Stomach (tissue), 9 donors: ENCODE measurements around the gene PROB1. TPM values are rescaled to one million over a fixed set of nuclear protein-coding genes. Genes with fewer than 3 reads are reported as not detected.
"Not testable (repeated sequence)": the region's sequence is repeated elsewhere in the genome, so short reads cannot be mapped to it uniquely, and the experiment has no call there.

ENCODE experiments used
- DNase-seq, 2 donors: peaks; one replicate each; pipeline versions ENCODE4 v3.0.0 to v3.0.0-alpha.2; 2013 to 2019
- H3K27ac ChIP-seq, 5 donors: fragments of 200-600 bp in 4 of 5; sonication (generic) in 4 of 5; one replicate each; pipeline ENCODE4 v1.5.1; 2013 to 2019; ENCODE audit warnings: mild to moderate bottlenecking in 1 of 5, moderate library complexity in 1 of 5
- H3K27me3 ChIP-seq, 3 donors: fragments of 200-600 bp; sonication (generic); one replicate each; pipeline ENCODE4 v1.5.1; 2017 to 2019; ENCODE audit warnings: mixed run types in 1 of 3
- H3K36me3 ChIP-seq, 4 donors: fragments of 200-600 bp; sonication (generic); 1 replicate in 3 of 4; 2 replicates in 1 of 4; pipeline ENCODE4 v1.5.1; 2016 to 2019
- H3K4me1 ChIP-seq, 4 donors: fragments of 200-600 bp; sonication (generic); one replicate each; pipeline ENCODE4 v1.5.1; 2016 to 2019
- H3K4me3 ChIP-seq, 4 donors: fragments of 200-600 bp; sonication (generic) in 3 of 4; one replicate each; pipeline ENCODE4 v1.5.1; 2016 to 2019; ENCODE audit warnings: mild to moderate bottlenecking in 1 of 4
- H3K9me3 ChIP-seq, 4 donors: fragments of 200-600 bp; sonication (generic); one replicate each; pipeline ENCODE4 v1.5.1; 2016 to 2019
- CTCF ChIP-seq, 7 experiments: fragments of 450-650 bp in 4 of 7; fragments of 200-600 bp in 3 of 7; sonication (generic) in 3 of 7; IDR thresholded peaks; one replicate each; pipeline ENCODE4 v1.5.1; 2016 to 2019; ENCODE audit warnings: antibody characterized with exemption in 7 of 7, control low read depth in 2 of 7, mild to moderate bottlenecking in 1 of 7
- EP300 ChIP-seq: sonication (generic); formaldehyde crosslinking; IDR thresholded peaks from one replicate; pipeline ENCODE4 v1.6.1; 2017; ENCODE audit warnings: antibody characterized with exemption
- POLR2A ChIP-seq, 4 donors: fragments of 450-650 bp; IDR thresholded peaks; one replicate each; pipeline ENCODE4 v1.6.1; 2016; ENCODE audit warnings: antibody characterized with exemption in 4 of 4, control low read depth in 2 of 4, mild to moderate bottlenecking in 1 of 4, moderate library complexity in 1 of 4
- POLR2AphosphoS5 ChIP-seq, 3 donors: sonication (generic); formaldehyde crosslinking; IDR thresholded peaks; one replicate each; pipeline ENCODE4 v1.6.1; 2016; ENCODE audit warnings: antibody characterized with exemption in 3 of 3
- WGBS, 5 donors: extraction: QIAGEN DNeasy Blood & Tissue Kit in 3 of 5; methylation state at CpG; one replicate each; pipeline versions ENCODE4 v1.1.5 to v1.1.7; 2013 to 2018; 5-methylcytosine and 5-hydroxymethylcytosine counted together
- intact Hi-C: fragments of 100-400 bp; cut with DNase I; formaldehyde crosslinking; loops from one replicate; pipeline ENCODE4 v1.15.1; 2023; ENCODE audit warnings: low total_unique reads
- polyA plus RNA-seq, 3 donors: library from polyadenylated mRNA; stranded (reverse); fragments of 200-250 nt; gene quantifications; one replicate each; pipeline ENCODE4 v1.2.3, GENCODE V29; 2013
- total RNA-seq, 5 donors: library from RNA; depleted of rRNA; stranded (reverse); fragments of >200 nt; gene quantifications; one replicate each; pipeline versions ENCODE4 v1.1.0 to v1.2.3, GENCODE V29; 2014 to 2016
- donor health status: healthy with polysubstance abuse.
- donor health status: Bipolar disorder and iron deficiency.
- donor health status: healthy.

The PROB1 gene
- total and polyA plus RNA-seq, 8 donors, result 0.55 to 0.89 (median 0.73) TPM; not detected in 3

DNA sequence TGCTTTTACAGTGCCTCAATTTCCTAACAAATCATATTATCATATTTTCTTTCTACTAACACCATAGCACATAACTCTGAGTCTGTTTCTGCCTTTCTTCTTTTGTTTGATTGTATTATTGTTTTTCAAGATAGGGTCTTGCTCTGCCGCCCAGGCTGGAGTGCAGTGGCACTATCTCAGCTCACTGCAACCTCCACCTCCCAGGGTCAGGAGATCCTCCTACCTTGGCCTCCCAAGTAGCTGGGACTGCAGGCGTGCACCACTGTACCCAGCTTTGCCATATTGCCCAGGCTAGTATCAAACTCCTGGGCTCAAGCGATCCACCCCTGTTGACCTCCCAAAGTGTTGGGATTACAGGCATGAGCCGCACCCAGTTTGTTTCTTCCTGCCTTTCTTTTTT, 34.5 kb downstream of the PROB1 start:
- DNase-seq, result no peak
- Histone ChIP-seq H3K4me3 (no peak overlapping the region), H3K36me3 (peaks cover 17 to 30% (median 25%) of the 10 kb centered on the region in 4 donors), H3K27ac (no peak overlapping the region), H3K4me1 (peaks cover 0 to 38% (median 18%) of the 10 kb centered on the region in 4 donors), H3K9me3 (no peaks in the 10 kb centered on the region), H3K27me3 (no peaks in the 10 kb centered on the region)
- intact Hi-C loops, result no loop called here
- TF ChIP-seq POLR2A (IDR thresholded peaks at IDR 0.05) (no peak), CTCF (IDR thresholded peaks at IDR 0.05) (no peak), POLR2AphosphoS5 (IDR thresholded peaks at IDR 0.05) (no peak), EP300 (no peak)
- WGBS, 5 donors, result 90 to 97% (median 95%) methylated on average over 4 of the region's 4 CpGs

GRCh38 chr5:139358064-139358463, 36.8 kb downstream of the PROB1 start:
- peaks cover 0 to 42% (median 19%) of the 10 kb centered on the region in 4 donors for H3K4me1 ChIP-seq
- H3K27me3 ChIP-seq, result no peaks in the 10 kb centered on the region
- TF ChIP-seq EP300, result no peak
- no peak for TF ChIP-seq CTCF (IDR thresholded peaks at IDR 0.05)
- TF ChIP-seq POLR2AphosphoS5 (IDR thresholded peaks at IDR 0.05), result no peak
- TF ChIP-seq POLR2A (IDR thresholded peaks at IDR 0.05), result no peak
- no peaks in the 10 kb centered on the region for H3K9me3 ChIP-seq
- DNase-seq, result no peak
- peaks cover 0 to 15% (median 12%) of the 10 kb centered on the region in 4 donors for H3K36me3 ChIP-seq
- intact Hi-C loops, result no loop called here
- no peak overlapping the region for H3K27ac ChIP-seq
- H3K4me3 ChIP-seq, result no peak overlapping the region

DNA sequence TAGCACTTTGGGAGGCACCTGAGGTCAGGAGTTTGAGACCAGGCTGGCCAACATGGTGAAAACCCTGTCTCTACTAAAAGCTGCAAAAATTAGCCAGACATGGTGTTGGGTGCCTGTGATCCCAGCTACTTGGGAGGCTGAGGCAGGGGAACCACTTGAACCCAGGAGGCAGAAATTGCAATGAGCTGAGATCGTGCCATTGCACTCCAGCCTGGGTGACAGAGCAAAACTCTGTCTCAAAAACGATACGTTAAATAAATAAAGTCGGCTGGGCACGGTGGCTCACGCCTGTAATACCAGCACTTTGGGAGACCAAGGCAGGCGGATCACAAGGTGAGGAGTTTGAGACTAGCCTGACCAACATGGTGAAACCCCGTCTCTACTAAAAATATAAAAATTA, 39.0 kb downstream of the PROB1 start:
- DNase-seq, H3K27me3 ChIP-seq, H3K9me3 ChIP-seq, H3K4me3 ChIP-seq, H3K27ac ChIP-seq, intact Hi-C loops: not testable (repeated sequence)
- WGBS, 5 donors, result 93 to 98% (median 96%) methylated on average over 8 of the region's 8 CpGs
- Histone ChIP-seq H3K36me3 (peaks cover 0 to 13% (median 12%) of the 10 kb centered on the region in 4 donors), H3K4me1 (peaks cover 0 to 50% (median 27%) of the 10 kb centered on the region in 4 donors)

- intact Hi-C loops, result no loop called here
Observed at GRCh38 chr5:139354186-139354585, 40.7 kb downstream of the PROB1 start.

GRCh38 chr5:139347863-139348262, 47.0 kb downstream of the PROB1 start:
- peaks cover 20 to 89% (median 59%) of the 10 kb centered on the region in 4 donors for H3K4me1 ChIP-seq

More at GRCh38 chr5:139354186-139354585, 40.7 kb downstream of the PROB1 start:
- Histone ChIP-seq H3K36me3 (peaks cover 0 to 16% (median 14%) of the 10 kb centered on the region in 4 donors), H3K27me3 (no peaks in the 10 kb centered on the region), H3K9me3 (no peaks in the 10 kb centered on the region), H3K4me1 (peaks cover 0 to 61% (median 32%) of the 10 kb centered on the region in 4 donors), H3K27ac (no peak overlapping the region), H3K4me3 (no peak overlapping the region)
- WGBS, 5 donors, result 78 to 96% (median 95%) methylated on average over 3 of the region's 3 CpGs
- TF ChIP-seq POLR2A (IDR thresholded peaks at IDR 0.05) (no peak), EP300 (no peak), CTCF (IDR thresholded peaks at IDR 0.05) (no peak), POLR2AphosphoS5 (IDR thresholded peaks at IDR 0.05) (no peak)
- DNase-seq, result no peak

GRCh38 chr5:139345442-139345841, 49.5 kb downstream of the PROB1 start:
- 93 to 97% (median 94%) methylated on average over 8 of the region's 8 CpGs for WGBS, 5 donors
- not testable (repeated sequence) for DNase-seq, H3K27me3 ChIP-seq, H3K4me3 ChIP-seq, H3K9me3 ChIP-seq, H3K27ac ChIP-seq
- peaks cover 0 to 24% (median 7%) of the 10 kb centered on the region in 4 donors for H3K36me3 ChIP-seq
- intact Hi-C loops, result loop anchor here (10.0 kb wide), 1 partner anchor 51 kb away; the partner anchor contains the start of gene MATR3
- H3K4me1 ChIP-seq, result peaks cover 31 to 84% (median 67%) of the 10 kb centered on the region in 4 donors

More at GRCh38 chr5:139347863-139348262, 47.0 kb downstream of the PROB1 start:
- H3K27me3 ChIP-seq, H3K9me3 ChIP-seq, DNase-seq, H3K4me3 ChIP-seq, H3K27ac ChIP-seq: not testable (repeated sequence)
- intact Hi-C loops, result loop anchor here (10.0 kb wide), 1 partner anchor 53 kb away; the partner anchor contains the start of gene MATR3
- 89 to 91% (median 90%) methylated on average over 9 of the region's 9 CpGs for WGBS, 5 donors
- H3K36me3 ChIP-seq, result peaks cover 0 to 30% (median 7%) of the 10 kb centered on the region in 4 donors
